Keratinocyte (primary cell): ENCODE results near the gene EZH2. TPM values are rescaled to one million over a fixed set of nuclear protein-coding genes. Genes with fewer than 3 reads are reported as not detected.

Experiments
- DNase-seq: peaks from one replicate; pipeline ENCODE4 v3.0.0-alpha.2; 2011; ENCODE audit warnings: low read depth, missing footprints, low spot score
- FAIRE-seq: peaks from 2 replicates; lab custom pipeline; 2011; peaks lifted over from hg19 to GRCh38; lab: Jason Lieb, UNC
- H2AFZ ChIP-seq: 2 replicates; pipeline ENCODE4 v1.6.0; 2012; ENCODE audit warnings: low read length, control low read depth, inconsistent platforms; ENCODE audit not compliant: control insufficient read depth
- H3K27ac ChIP-seq: 2 replicates; pipeline ENCODE4 v1.5.1; 2011; ENCODE audit warnings: low read length; ENCODE audit not compliant: control insufficient read depth, insufficient read depth
- H3K27me3 ChIP-seq: 3 replicates; pipeline ENCODE4 v1.6.0; 2011; ENCODE audit warnings: low read length; ENCODE audit not compliant: control insufficient read depth, insufficient read depth; ENCODE audit errors: extremely low read depth
- H3K36me3 ChIP-seq, 2 experiments: 2 replicates in 1 of 2; 3 replicates in 1 of 2; pipeline ENCODE4 v1.5.1; 2011; ENCODE audit warnings: low read length in 2 of 2, mild to moderate bottlenecking in 1 of 2; ENCODE audit not compliant: control insufficient read depth in 2 of 2, insufficient read depth in 2 of 2; ENCODE audit errors: extremely low read depth in 1 of 2
- H3K4me1 ChIP-seq: 3 replicates; pipeline ENCODE4 v1.5.1; 2011; ENCODE audit warnings: low read length; ENCODE audit not compliant: control insufficient read depth, insufficient read depth; ENCODE audit errors: extremely low read depth
- H3K4me2 ChIP-seq: 3 replicates; pipeline ENCODE4 v1.6.0; 2011; ENCODE audit warnings: low read depth, low read length; ENCODE audit not compliant: control insufficient read depth, insufficient read depth; ENCODE audit errors: extremely low read depth
- H3K4me3 ChIP-seq, 3 experiments: fragments of 200-600 bp in 1 of 3; sonication (generic) in 1 of 3; 2 replicates in 2 of 3; 3 replicates in 1 of 3; pipeline ENCODE4 v1.5.1; 2011 to 2016; ENCODE audit warnings: low read length in 3 of 3, mild to moderate bottlenecking in 3 of 3, control low read depth in 2 of 3, inconsistent platforms in 1 of 3, low read depth in 1 of 3, mixed read lengths in 1 of 3, mixed run types in 1 of 3, moderate library complexity in 1 of 3; ENCODE audit not compliant: control insufficient read depth in 2 of 3, insufficient read depth in 2 of 3; ENCODE audit errors: extremely low read depth in 1 of 3
- H3K79me2 ChIP-seq: 2 replicates; pipeline ENCODE4 v1.6.0; 2012; ENCODE audit warnings: low read length; ENCODE audit not compliant: control insufficient read depth, insufficient read depth
- H3K9ac ChIP-seq: 3 replicates; pipeline ENCODE4 v1.6.0; 2011; ENCODE audit warnings: low read length; ENCODE audit not compliant: control insufficient read depth, insufficient read depth; ENCODE audit errors: extremely low read depth
- H3K9me1 ChIP-seq: 3 replicates; pipeline ENCODE4 v1.6.0; 2011; ENCODE audit warnings: low read length; ENCODE audit not compliant: control insufficient read depth, insufficient read depth; ENCODE audit errors: extremely low read depth
- H3K9me3 ChIP-seq: 2 replicates; pipeline ENCODE4 v1.5.1; 2012; ENCODE audit warnings: low read depth, low read length; ENCODE audit not compliant: control insufficient read depth
- H4K20me1 ChIP-seq: 3 replicates; pipeline ENCODE4 v1.6.0; 2011; ENCODE audit warnings: low read length; ENCODE audit not compliant: control insufficient read depth, insufficient read depth; ENCODE audit errors: extremely low read depth
- CTCF ChIP-seq, 3 experiments: IDR thresholded peaks in 1 of 3; conservative IDR thresholded peaks in 1 of 3; optimal IDR thresholded peaks in 1 of 3; 2 replicates in 2 of 3; 3 replicates in 1 of 3; pipeline versions ENCODE3 to v1.5.1; 2011; ENCODE audit warnings: low read length in 3 of 3, mild to moderate bottlenecking in 3 of 3, moderate library complexity in 2 of 3, control low read depth in 1 of 3, inconsistent platforms in 1 of 3; ENCODE audit not compliant: insufficient read depth in 2 of 3; ENCODE audit errors: extremely low read depth in 1 of 3
- EZH2 ChIP-seq: IDR thresholded peaks from one replicate; pipeline ENCODE4 v1.6.1; 2012; ENCODE audit warnings: inconsistent platforms, mild to moderate bottlenecking, low read length, moderate library complexity
- dilution Hi-C: fragments of 300-500 bp; cut with MboI; formaldehyde crosslinking; loops from one replicate; pipeline ENCODE4 v1.7.0; 2020; ENCODE audit warnings: low sequenced_read_pairs; ENCODE audit not compliant: extremely low pct_ligation_motif_present
- polyA plus RNA-seq, 5 experiments: library from polyadenylated mRNA; depleted of rRNA in 3 of 5; stranded (reverse) in 3 of 5; stranded (forward) in 1 of 5; unstranded in 1 of 5; fragments of >200 nt; gene quantifications; 1 replicate in 1 of 5; 2 replicates in 3 of 5; 3 replicates in 1 of 5; pipeline versions ENCODE4 v1.2.1 to v1.2.3, GENCODE V29; 2011 to 2012; ENCODE audit warnings: missing spikeins in 2 of 5, low read depth in 1 of 5, low replicate concordance in 1 of 5

EZH2 gene
- polyA plus RNA-seq, 1 donor (not counting 4 experiments of a cell fraction or from before 2014, with no cell fraction given), result 16.0 TPM

- no peaks in the 10 kb centered on the region for H3K27me3 ChIP-seq
- H3K4me3 ChIP-seq, result no peak overlapping the region
- TF ChIP-seq EZH2 (no peak), CTCF (optimal IDR thresholded peaks at IDR 0.05 in 1 of 3, IDR thresholded peaks at IDR 0.05 in 1 of 3, conservative IDR thresholded peaks at IDR 0.05 in 1 of 3; ENCODE audit: extremely low read depth in 1 of 3, insufficient read depth in 2 of 3, low read length in 3 of 3) (no peak)
- dilution Hi-C loops, result no loop called here
- no peaks in the 10 kb centered on the region for H3K9me1 ChIP-seq
- no peak for DNase-seq
- H3K36me3 ChIP-seq, result peaks cover 23 to 31% of the 10 kb centered on the region in 2 experiments
- no peak overlapping the region for H3K9ac ChIP-seq
- no peaks in the 10 kb centered on the region for H4K20me1 ChIP-seq
- no peaks in the 10 kb centered on the region for H3K4me1 ChIP-seq
- no peak overlapping the region for H2AFZ ChIP-seq
- H3K4me2 ChIP-seq, result no peak overlapping the region
- no peaks in the 10 kb centered on the region for H3K79me2 ChIP-seq
- no peak overlapping the region for H3K27ac ChIP-seq
- FAIRE-seq, result no peak
- no peaks in the 10 kb centered on the region for H3K9me3 ChIP-seq
Measured at GRCh38 chr7:148803094-148803493, 81.0 kb downstream of the EZH2 start.

- Histone ChIP-seq H3K9me3 (no peaks in the 10 kb centered on the region), H3K27ac (no peak overlapping the region), H3K9me1 (no peaks in the 10 kb centered on the region), H3K36me3 (peaks cover 25 to 30% of the 10 kb centered on the region in 2 experiments), H3K9ac (no peak overlapping the region), H3K27me3 (no peaks in the 10 kb centered on the region), H3K79me2 (no peaks in the 10 kb centered on the region), H3K4me3 (no peak overlapping the region), H3K4me1 (no peaks in the 10 kb centered on the region), H4K20me1 (no peaks in the 10 kb centered on the region), H2AFZ (no peak overlapping the region), H3K4me2 (no peak overlapping the region)
- dilution Hi-C loops, result no loop called here
- no peak for TF ChIP-seq EZH2
- no peak for TF ChIP-seq CTCF (optimal IDR thresholded peaks at IDR 0.05 in 1 of 3, IDR thresholded peaks at IDR 0.05 in 1 of 3, conservative IDR thresholded peaks at IDR 0.05 in 1 of 3; ENCODE audit: extremely low read depth in 1 of 3, insufficient read depth in 2 of 3, low read length in 3 of 3)
- no peak for FAIRE-seq
- DNase-seq, result no peak
Measured at GRCh38 chr7:148802101-148802493, 82.0 kb downstream of the EZH2 start.
